GM13976 (cell line): ENCODE results near the gene PPP4R4.
"Not testable (repeated sequence)": the region's sequence is repeated elsewhere in the genome, so short reads cannot be mapped to it uniquely, and the experiment has no call there.

Experiments used
- DNase-seq: peaks from one replicate; pipeline ENCODE4 v3.0.0; 2012; ENCODE audit warnings: low spot score
- in situ Hi-C: fragments of 300-500 bp; cut with MboI; formaldehyde crosslinking; loops from one replicate; pipeline ENCODE4 v1.12.0; 2022; ENCODE audit warnings: low sequenced_read_pairs, mixed read lengths, inconsistent platforms; ENCODE audit not compliant: unreplicated experiment
- TF ChIP-seq, protein P1 (sequence below): IDR thresholded peaks from 2 replicates; pipeline ENCODE4 v1.5.1; 2012; ENCODE audit warnings: borderline replicate concordance, mild to moderate bottlenecking; ENCODE audit not compliant: insufficient read depth; ENCODE audit errors: extremely low read depth, missing control alignments, control extremely low read depth

Gene PPP4R4

DNA sequence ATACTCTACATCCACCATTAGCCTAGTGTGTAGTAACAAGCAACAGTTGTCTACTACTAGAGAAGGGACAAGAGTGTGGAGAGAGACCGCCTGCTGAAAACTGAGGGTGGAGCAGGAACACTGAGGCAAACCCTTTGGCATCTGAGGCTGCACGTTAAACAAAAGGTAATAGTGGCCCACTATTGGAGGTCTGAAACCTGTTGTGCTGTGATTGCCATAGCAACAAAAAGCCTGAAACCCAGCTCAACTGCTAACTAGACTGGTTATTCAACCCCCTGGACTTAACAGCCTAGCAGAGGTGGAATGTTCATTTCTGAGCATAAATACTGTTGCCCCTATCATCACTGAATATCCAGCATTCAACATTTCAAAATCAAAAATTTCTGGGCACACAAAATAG lies 43.0 kb downstream of the PPP4R4 start:
- in situ Hi-C loops: no loop called here
- DNase-seq: no peak
- TF ChIP-seq, protein P1, sequence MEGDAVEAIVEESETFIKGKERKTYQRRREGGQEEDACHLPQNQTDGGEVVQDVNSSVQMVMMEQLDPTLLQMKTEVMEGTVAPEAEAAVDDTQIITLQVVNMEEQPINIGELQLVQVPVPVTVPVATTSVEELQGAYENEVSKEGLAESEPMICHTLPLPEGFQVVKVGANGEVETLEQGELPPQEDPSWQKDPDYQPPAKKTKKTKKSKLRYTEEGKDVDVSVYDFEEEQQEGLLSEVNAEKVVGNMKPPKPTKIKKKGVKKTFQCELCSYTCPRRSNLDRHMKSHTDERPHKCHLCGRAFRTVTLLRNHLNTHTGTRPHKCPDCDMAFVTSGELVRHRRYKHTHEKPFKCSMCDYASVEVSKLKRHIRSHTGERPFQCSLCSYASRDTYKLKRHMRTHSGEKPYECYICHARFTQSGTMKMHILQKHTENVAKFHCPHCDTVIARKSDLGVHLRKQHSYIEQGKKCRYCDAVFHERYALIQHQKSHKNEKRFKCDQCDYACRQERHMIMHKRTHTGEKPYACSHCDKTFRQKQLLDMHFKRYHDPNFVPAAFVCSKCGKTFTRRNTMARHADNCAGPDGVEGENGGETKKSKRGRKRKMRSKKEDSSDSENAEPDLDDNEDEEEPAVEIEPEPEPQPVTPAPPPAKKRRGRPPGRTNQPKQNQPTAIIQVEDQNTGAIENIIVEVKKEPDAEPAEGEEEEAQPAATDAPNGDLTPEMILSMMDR: no peak

DNA sequence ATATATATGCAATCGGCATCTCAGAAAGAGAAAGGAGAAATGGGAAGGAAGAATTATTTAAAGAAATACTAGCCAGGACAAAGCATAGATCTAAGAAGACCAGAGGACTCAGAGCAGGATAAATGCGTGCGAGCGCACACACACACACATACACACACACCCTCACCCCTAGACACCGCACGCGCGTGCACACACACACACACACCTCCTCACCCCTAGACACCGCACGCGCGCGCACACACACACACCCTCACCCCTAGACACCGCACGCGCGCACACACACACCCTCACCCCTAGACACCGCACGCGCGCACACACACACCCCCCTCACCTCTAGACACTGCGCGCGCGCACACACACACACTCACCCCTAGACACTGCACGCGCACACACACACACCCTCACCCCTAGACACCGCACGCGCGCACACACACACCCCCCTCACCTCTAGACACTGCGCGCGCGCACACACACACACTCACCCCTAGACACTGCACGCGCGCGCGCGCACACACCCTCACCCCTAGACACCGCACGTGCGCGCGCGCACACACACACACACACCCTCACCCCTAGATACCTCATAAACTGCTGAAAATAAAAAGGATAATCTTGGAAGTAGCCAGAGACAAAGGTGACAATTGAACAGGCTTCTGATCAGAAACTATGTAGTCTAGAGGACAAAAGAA lies 44.2 kb downstream of the PPP4R4 start:
- DNase-seq, in situ Hi-C loops: not testable (repeated sequence)

DNA sequence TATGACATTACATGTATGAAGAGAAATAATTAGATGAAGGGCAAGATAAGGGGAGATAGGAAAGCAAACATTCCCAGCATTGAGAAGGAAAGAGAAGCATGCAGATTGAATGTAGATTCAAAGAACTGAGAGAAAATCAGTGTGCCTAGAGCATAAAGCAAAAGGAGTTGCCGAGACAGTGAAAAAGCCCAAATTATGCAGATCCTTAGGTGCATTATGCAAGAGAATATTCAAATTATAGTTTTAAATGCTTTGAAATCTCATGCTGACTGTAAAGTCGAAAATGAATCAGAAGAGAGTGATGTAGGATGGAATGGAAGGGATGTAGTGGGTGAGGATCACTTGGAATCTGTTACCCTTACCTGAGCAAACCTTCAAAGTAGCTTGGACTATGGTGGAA lies 49.9 kb downstream of the PPP4R4 start:
- TF ChIP-seq, protein P1: no peak
- DNase-seq: no peak
- in situ Hi-C loops: no loop called here

DNA sequence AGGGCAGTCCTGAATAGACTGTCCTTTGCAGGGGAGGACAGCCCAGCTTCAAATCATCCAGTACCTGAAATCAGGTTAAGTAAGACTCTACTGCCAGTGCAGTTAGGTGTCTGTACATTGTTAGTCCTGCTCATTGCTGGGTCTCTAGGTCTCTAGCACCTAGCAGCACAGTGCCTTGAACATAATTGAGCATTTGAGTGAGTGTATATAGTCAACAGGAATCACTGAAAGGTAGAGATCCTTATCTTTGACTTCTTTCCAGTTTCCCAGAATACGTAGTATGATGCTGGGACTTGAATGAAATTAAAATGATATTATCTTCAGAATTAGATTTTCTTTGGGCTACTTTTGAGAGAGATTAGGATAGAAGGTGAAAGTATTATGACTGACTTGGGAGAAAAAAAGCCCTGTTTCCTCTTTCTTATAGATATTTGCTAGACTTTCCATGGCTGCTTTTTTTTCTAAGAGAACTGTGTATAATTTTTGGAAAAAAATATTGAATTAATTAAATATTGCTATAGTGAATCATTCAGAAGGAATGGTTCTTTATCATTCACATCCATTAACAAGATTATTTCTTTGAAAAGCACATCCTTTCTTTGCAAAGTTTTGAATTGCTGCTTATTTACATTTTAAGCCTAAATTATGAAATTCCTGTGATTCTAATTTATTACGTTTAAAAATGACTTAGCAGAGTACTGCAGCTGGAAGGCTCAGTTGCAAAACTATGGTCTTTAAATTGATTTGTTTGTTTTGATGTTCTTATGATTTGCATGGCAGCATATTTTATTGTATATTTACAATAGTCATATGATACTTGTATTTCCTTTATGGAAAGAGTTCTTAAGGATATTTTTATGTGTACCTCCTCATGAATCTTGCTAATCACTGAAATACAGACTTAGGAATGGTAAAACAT lies 51.6 kb downstream of the PPP4R4 start:
- no peak for DNase-seq
- in situ Hi-C loops: no loop called here
- TF ChIP-seq, protein P1: no peak

DNA sequence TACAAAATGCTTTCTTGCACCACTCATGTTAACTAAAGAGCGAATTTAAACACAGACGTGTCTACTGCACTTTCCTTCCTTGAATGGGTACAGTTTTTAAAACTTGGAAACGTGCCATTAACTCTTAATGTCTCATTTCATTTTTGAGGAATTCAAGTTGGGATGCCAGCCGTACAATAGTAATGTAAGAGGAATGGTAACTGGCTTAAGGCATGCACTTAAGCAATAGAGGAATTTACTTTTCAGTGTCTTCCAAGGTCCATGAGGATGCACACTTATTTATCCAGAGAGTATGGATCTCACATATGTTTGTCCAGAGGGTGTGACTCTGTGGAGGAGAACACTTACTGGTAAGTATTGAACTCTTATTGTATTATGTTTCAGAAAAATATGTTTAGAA lies 52.9 kb downstream of the PPP4R4 start:
- no peak for DNase-seq
- TF ChIP-seq, protein P1: no peak
- in situ Hi-C loops: no loop called here

DNA sequence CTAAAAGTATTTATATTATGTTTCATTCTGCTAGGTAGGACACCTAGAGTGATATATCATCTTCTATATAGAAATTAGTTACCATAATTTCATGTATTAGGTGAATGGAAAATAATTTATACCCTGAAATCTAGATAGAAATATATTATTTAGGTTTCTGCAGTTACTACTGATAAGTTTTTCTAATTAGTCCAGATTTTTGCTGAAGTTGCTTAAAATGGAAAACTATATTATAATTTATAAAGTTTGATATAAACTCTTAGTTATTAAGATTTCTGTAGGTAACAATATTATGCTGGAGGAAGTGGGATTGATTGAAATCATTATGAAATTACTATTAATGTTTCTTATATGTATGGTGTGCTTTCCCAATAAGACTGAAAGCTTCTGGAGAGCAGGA lies 62.9 kb downstream of the PPP4R4 start:
- TF ChIP-seq, protein P1: no peak
- in situ Hi-C loops: no loop called here
- DNase-seq: no peak

DNA sequence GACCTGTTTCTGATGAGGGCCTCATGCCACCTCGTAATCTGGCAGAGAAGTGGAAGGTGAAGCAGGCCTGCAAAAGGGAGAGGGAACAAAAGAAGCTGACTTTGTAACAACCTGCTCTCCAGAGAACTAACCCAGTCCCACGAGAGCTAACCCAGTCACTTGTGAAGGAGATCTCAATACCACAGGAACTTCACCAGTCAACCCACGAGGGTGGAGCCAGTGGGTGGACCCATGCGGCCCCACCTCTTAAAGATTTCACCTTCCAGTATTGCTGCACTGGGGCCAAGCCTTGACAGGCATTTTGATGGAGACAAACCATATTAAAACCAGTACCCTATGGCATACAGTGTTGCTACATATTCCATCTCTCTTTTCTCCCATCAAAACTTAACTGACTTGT lies 63.9 kb downstream of the PPP4R4 start:
- in situ Hi-C loops: no loop called here
- no peak for DNase-seq
- TF ChIP-seq, protein P1: no peak
